HUES6 (cell line): ENCODE measurements around the gene STK35.
"Not testable (repeated sequence)": the region's sequence is repeated elsewhere in the genome, so short reads cannot be mapped to it uniquely, and the experiment has no call there.

Experiments used
- H3K27ac ChIP-seq: 2 replicates; pipeline ENCODE4 v1.7.0; 2013; ENCODE audit warnings: low read depth, mild to moderate bottlenecking, low read length, inconsistent platforms
- H3K27me3 ChIP-seq: 2 replicates; pipeline ENCODE4 v1.6.1; 2013; ENCODE audit warnings: low read length; ENCODE audit not compliant: control insufficient read depth, insufficient read depth
- H3K36me3 ChIP-seq: 2 replicates; pipeline ENCODE4 v1.6.1; 2013; ENCODE audit warnings: low read length; ENCODE audit not compliant: control insufficient read depth, insufficient read depth
- H3K4me1 ChIP-seq: 2 replicates; pipeline ENCODE4 v1.6.1; 2013; ENCODE audit warnings: low read length; ENCODE audit not compliant: control insufficient read depth, insufficient read depth
- H3K4me3 ChIP-seq: 2 replicates; pipeline ENCODE4 v1.5.1; 2013; ENCODE audit warnings: low read depth, low read length
- H3K9ac ChIP-seq: one replicate; pipeline ENCODE4 v1.6.1; 2013; ENCODE audit warnings: mild to moderate bottlenecking, low read length
- H3K9me3 ChIP-seq: 2 replicates; pipeline ENCODE4 v1.6.1; 2013; ENCODE audit warnings: low read depth, low read length; ENCODE audit not compliant: control insufficient read depth, insufficient read depth

Gene STK35

GRCh38 chr20:2163312-2163711 is 61.7 kb downstream of the STK35 start:
- Histone ChIP-seq H3K27ac (no peak overlapping the region), H3K27me3 (no peaks in the 10 kb centered on the region), H3K36me3 (no peaks in the 10 kb centered on the region), H3K9me3 (no peaks in the 10 kb centered on the region), H3K4me3 (no peak overlapping the region), H3K4me1 (peaks cover 3% of the 10 kb centered on the region; the same call in 1 of the 2 replicates), H3K9ac (no peak overlapping the region)

GRCh38 chr20:2163757-2164156 is 62.1 kb downstream of the STK35 start:
- H3K9ac ChIP-seq, result no peak overlapping the region
- H3K4me1 ChIP-seq, result peaks cover 3% of the 10 kb centered on the region; the same call in 1 of the 2 replicates
- no peaks in the 10 kb centered on the region for H3K36me3 ChIP-seq
- no peaks in the 10 kb centered on the region for H3K27me3 ChIP-seq
- H3K4me3 ChIP-seq, result no peak overlapping the region
- H3K9me3 ChIP-seq, result no peaks in the 10 kb centered on the region
- no peak overlapping the region for H3K27ac ChIP-seq

- Histone ChIP-seq H3K36me3 (no peaks in the 10 kb centered on the region), H3K9ac (no peak overlapping the region), H3K4me3 (no peak overlapping the region), H3K27me3 (no peaks in the 10 kb centered on the region), H3K27ac (no peak overlapping the region), H3K4me1 (peaks cover 3% of the 10 kb centered on the region; the same call in 1 of the 2 replicates), H3K9me3 (no peaks in the 10 kb centered on the region)
Measured at GRCh38 chr20:2164421-2164820, 62.8 kb downstream of the STK35 start.

GRCh38 chr20:2164966-2165365 is 63.3 kb downstream of the STK35 start:
- Histone ChIP-seq H3K36me3 (no peaks in the 10 kb centered on the region), H3K4me1 (peaks cover 3% of the 10 kb centered on the region; the same call in 1 of the 2 replicates)

GRCh38 chr20:2165871-2166270 is 64.2 kb downstream of the STK35 start:
- no peaks in the 10 kb centered on the region for H3K36me3 ChIP-seq
- no peaks in the 10 kb centered on the region for H3K9me3 ChIP-seq
- H3K4me1 ChIP-seq, result peaks cover 3% of the 10 kb centered on the region; the same call in 1 of the 2 replicates
- no peak overlapping the region for H3K4me3 ChIP-seq
- no peak overlapping the region for H3K27ac ChIP-seq
- no peaks in the 10 kb centered on the region for H3K27me3 ChIP-seq
- H3K9ac ChIP-seq, result no peak overlapping the region

More at GRCh38 chr20:2164966-2165365, 63.3 kb downstream of the STK35 start:
- Histone ChIP-seq H3K9me3 (no peaks in the 10 kb centered on the region), H3K27me3 (no peaks in the 10 kb centered on the region), H3K4me3 (no peak overlapping the region), H3K9ac (no peak overlapping the region), H3K27ac (no peak overlapping the region)

- Histone ChIP-seq H3K4me1 (peaks cover 3% of the 10 kb centered on the region; the same call in 1 of the 2 replicates), H3K4me3 (no peak overlapping the region), H3K36me3 (no peaks in the 10 kb centered on the region), H3K27ac (no peak overlapping the region), H3K9ac (no peak overlapping the region), H3K27me3 (no peaks in the 10 kb centered on the region), H3K9me3 (no peaks in the 10 kb centered on the region)
Measured at GRCh38 chr20:2167112-2167511, 65.5 kb downstream of the STK35 start.

- no peaks in the 10 kb centered on the region for H3K36me3 ChIP-seq
- peaks cover 3% of the 10 kb centered on the region; the same call in 1 of the 2 replicates for H3K4me1 ChIP-seq
- H3K27ac ChIP-seq, result no peak overlapping the region
- no peak overlapping the region for H3K9ac ChIP-seq
- no peaks in the 10 kb centered on the region; the same call in 1 of the 2 replicates for H3K27me3 ChIP-seq
- no peak overlapping the region for H3K4me3 ChIP-seq
- no peaks in the 10 kb centered on the region for H3K9me3 ChIP-seq
Measured at GRCh38 chr20:2168946-2169345, 67.3 kb downstream of the STK35 start.

- Histone ChIP-seq H3K4me3 (no peak overlapping the region), H3K4me1 (peaks cover 3% of the 10 kb centered on the region; the same call in 1 of the 2 replicates), H3K9me3 (no peaks in the 10 kb centered on the region), H3K9ac (no peak overlapping the region), H3K36me3 (no peaks in the 10 kb centered on the region), H3K27ac (no peak overlapping the region), H3K27me3 (no peaks in the 10 kb centered on the region; the same call in 1 of the 2 replicates)
Measured at GRCh38 chr20:2169456-2170088, 67.9 kb downstream of the STK35 start.

GRCh38 chr20:2170404-2170803 is 68.8 kb downstream of the STK35 start:
- H3K9ac ChIP-seq, result no peak overlapping the region
- H3K4me1 ChIP-seq, result peaks cover 3% of the 10 kb centered on the region; the same call in 1 of the 2 replicates
- no peaks in the 10 kb centered on the region for H3K9me3 ChIP-seq
- H3K4me3 ChIP-seq, result no peak overlapping the region
- H3K36me3 ChIP-seq, result no peaks in the 10 kb centered on the region
- H3K27ac ChIP-seq, result no peak overlapping the region
- no peaks in the 10 kb centered on the region; the same call in 1 of the 2 replicates for H3K27me3 ChIP-seq

GRCh38 chr20:2171266-2171790 is 69.7 kb downstream of the STK35 start:
- Histone ChIP-seq H3K27ac (no peak overlapping the region), H3K4me3 (no peak overlapping the region), H3K4me1 (no peaks in the 10 kb centered on the region), H3K9ac (no peak overlapping the region), H3K9me3 (no peaks in the 10 kb centered on the region), H3K27me3 (no peaks in the 10 kb centered on the region; the same call in 1 of the 2 replicates), H3K36me3 (no peaks in the 10 kb centered on the region)

- not testable (repeated sequence) for H3K4me3 ChIP-seq, H3K9me3 ChIP-seq, H3K9ac ChIP-seq, H3K36me3 ChIP-seq, H3K4me1 ChIP-seq, H3K27me3 ChIP-seq, H3K27ac ChIP-seq
Measured at GRCh38 chr20:2171840-2172239, 70.2 kb downstream of the STK35 start.
